D341Med (cell line): Measurements from ENCODE around the gene NPW.

ENCODE experiments used
- DNase-seq: peaks from one replicate; pipeline ENCODE4 v3.0.0; 2012; ENCODE audit warnings: low spot score

NPW gene

GRCh38 chr16:1984347-1985225 lies 35.0 kb upstream of the NPW start:
- no peak for DNase-seq

- no peak for DNase-seq
These were observed 34.0 kb upstream of the NPW start for GRCh38 chr16:1985466-1986150.

- no peak for DNase-seq
These were observed 32.4 kb upstream of the NPW start for GRCh38 chr16:1987198-1987597.

- peak; percentile 70 for DNase-seq
These were observed 30.1 kb upstream of the NPW start, which contains the start of gene SYNGR3 for GRCh38 chr16:1989209-1990100. TSS of gene SYNGR3 (plus strand) at chr16:1989970. CDS start at chr16:1990103, 133 bp downstream.

- DNase-seq, result no peak
These were observed 29.6 kb upstream of the NPW start for GRCh38 chr16:1990101-1990350.

- DNase-seq, result no peak
These were observed 29.0 kb upstream of the NPW start for GRCh38 chr16:1990351-1991134.

- DNase-seq, result no peak
These were observed 28.4 kb upstream of the NPW start for GRCh38 chr16:1991135-1991551.

GRCh38 chr16:1991588-1991947 lies 28.0 kb upstream of the NPW start:
- no peak for DNase-seq

GRCh38 chr16:1991948-1992703 lies 27.5 kb upstream of the NPW start:
- no peak for DNase-seq

- DNase-seq, result no peak
These were observed 26.8 kb upstream of the NPW start for GRCh38 chr16:1992704-1993317.

GRCh38 chr16:1993731-1994131 lies 25.9 kb upstream of the NPW start:
- DNase-seq, result no peak

GRCh38 chr16:1997494-1998359 lies 21.9 kb upstream of the NPW start:
- no peak for DNase-seq

GRCh38 chr16:1998360-1998835 lies 21.2 kb upstream of the NPW start:
- DNase-seq, result no peak

- DNase-seq, result no peak
These were observed 20.5 kb upstream of the NPW start for GRCh38 chr16:1998852-1999801.

GRCh38 chr16:1999866-2000514 lies 19.6 kb upstream of the NPW start:
- no peak for DNase-seq

- no peak for DNase-seq
These were observed 18.6 kb upstream of the NPW start for GRCh38 chr16:2001035-2001434.

GRCh38 chr16:2001456-2002355 lies 17.9 kb upstream of the NPW start:
- no peak for DNase-seq
